ENCODE data around the gene THBS3.

- TF ChIP-seq CTCF (conservative IDR thresholded peaks at IDR 0.05; ENCODE audit: low read length) (no peak), EZH2phosphoT487 (IDR thresholded peaks at IDR 0.05; ENCODE audit: borderline replicate concordance, low read depth, low read length) (no peak)
These were observed 38.2 kb downstream of the THBS3 start for GRCh38 chr1:155169541-155169940.
